Stomach (tissue), 4 donors: ENCODE measurements around the gene SPRR2D.
"Not testable (repeated sequence)": the region's sequence is repeated elsewhere in the genome, so short reads cannot be mapped to it uniquely, and the experiment has no call there.

Source experiments
- EP300 ChIP-seq: sonication (generic); formaldehyde crosslinking; IDR thresholded peaks from one replicate; pipeline ENCODE4 v1.6.1; 2017; ENCODE audit warnings: antibody characterized with exemption
- POLR2A ChIP-seq, 4 donors: fragments of 450-650 bp; IDR thresholded peaks; one replicate each; pipeline ENCODE4 v1.6.1; 2016; ENCODE audit warnings: antibody characterized with exemption in 4 of 4, control low read depth in 2 of 4, mild to moderate bottlenecking in 1 of 4, moderate library complexity in 1 of 4
- TF ChIP-seq, protein P1 (sequence below), 7 experiments: fragments of 450-650 bp in 4 of 7; fragments of 200-600 bp in 3 of 7; sonication (generic) in 3 of 7; IDR thresholded peaks; one replicate each; pipeline ENCODE4 v1.5.1; 2016 to 2019; ENCODE audit warnings: antibody characterized with exemption in 7 of 7, control low read depth in 2 of 7, mild to moderate bottlenecking in 1 of 7

DNA sequence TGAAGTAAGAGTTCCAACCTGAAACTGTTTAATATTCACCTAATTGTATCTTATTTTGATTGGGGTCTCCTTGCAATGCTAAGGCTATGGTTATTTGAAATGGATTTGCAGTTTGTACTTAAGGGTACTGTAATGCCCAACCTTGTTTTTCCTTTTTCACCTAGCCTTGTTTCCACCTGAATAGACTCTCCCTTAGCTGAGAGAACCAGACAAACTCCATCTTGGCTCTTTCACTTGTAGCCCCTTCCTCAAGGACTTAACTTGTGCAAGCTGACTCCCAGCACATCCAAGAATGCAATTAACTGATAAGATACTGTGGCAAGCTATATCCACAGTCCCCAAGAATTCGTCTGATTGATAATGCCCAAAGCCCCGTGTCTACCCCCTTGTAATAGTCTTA is 19.1 kb downstream of the SPRR2D start:
- TF ChIP-seq, protein P1, sequence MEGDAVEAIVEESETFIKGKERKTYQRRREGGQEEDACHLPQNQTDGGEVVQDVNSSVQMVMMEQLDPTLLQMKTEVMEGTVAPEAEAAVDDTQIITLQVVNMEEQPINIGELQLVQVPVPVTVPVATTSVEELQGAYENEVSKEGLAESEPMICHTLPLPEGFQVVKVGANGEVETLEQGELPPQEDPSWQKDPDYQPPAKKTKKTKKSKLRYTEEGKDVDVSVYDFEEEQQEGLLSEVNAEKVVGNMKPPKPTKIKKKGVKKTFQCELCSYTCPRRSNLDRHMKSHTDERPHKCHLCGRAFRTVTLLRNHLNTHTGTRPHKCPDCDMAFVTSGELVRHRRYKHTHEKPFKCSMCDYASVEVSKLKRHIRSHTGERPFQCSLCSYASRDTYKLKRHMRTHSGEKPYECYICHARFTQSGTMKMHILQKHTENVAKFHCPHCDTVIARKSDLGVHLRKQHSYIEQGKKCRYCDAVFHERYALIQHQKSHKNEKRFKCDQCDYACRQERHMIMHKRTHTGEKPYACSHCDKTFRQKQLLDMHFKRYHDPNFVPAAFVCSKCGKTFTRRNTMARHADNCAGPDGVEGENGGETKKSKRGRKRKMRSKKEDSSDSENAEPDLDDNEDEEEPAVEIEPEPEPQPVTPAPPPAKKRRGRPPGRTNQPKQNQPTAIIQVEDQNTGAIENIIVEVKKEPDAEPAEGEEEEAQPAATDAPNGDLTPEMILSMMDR (IDR thresholded peaks at IDR 0.05): not testable (repeated sequence)
- TF ChIP-seq POLR2A (IDR thresholded peaks at IDR 0.05); EP300: not testable (repeated sequence)
